Measurements from ENCODE around the gene MGLL. TPM values are rescaled to one million over a fixed set of nuclear protein-coding genes. Genes with fewer than 3 reads are reported as not detected.

MGLL gene
- total and polyA plus RNA-seq, 2 donors from 2014 or later = 74.2 to 250 TPM

GRCh38 chr3:127679534-127680145, 142.7 kb downstream of the MGLL start:
- Histone ChIP-seq H3K36me3 (ENCODE audit: control insufficient read depth in 2 of 3, insufficient read depth in 3 of 3, low read length in 3 of 3) (no peaks in the 10 kb centered on the region), H3K4me1 (ENCODE audit: control insufficient read depth in 2 of 3, insufficient read depth in 2 of 3, low read depth in 1 of 3, low read length in 3 of 3) (no peaks in the 10 kb centered on the region), H3K27me3 (ENCODE audit: control insufficient read depth, insufficient read depth, low read length) (no peaks in the 10 kb centered on the region), H3K4me3 (ENCODE audit: low read length in 3 of 3) (no peak overlapping the region), H3K9me3 (ENCODE audit: control insufficient read depth in 2 of 3, insufficient read depth in 1 of 3, low read length in 3 of 3) (no peaks in the 10 kb centered on the region), H3K9ac (ENCODE audit: low read length in 3 of 3) (no peak overlapping the region), H3K27ac (ENCODE audit: low read depth in 2 of 2, low read length in 2 of 2) (no peak overlapping the region)
- intact Hi-C loops (cut with DNase I) = no loop called here
- no peak for FAIRE-seq
- TF ChIP-seq CTCF (IDR thresholded peaks at IDR 0.05; ENCODE audit: borderline replicate concordance, extremely low read depth, insufficient read depth) = no peak
- peak in 2 of 5 donors; percentile 33 to 68 for DNase-seq

GRCh38 chr3:127678611-127679533, 143.4 kb downstream of the MGLL start:
- FAIRE-seq (no peak), DNase-seq (peak in 1 of 5 donors; percentile 62)
- peaks cover 0 to 3% (median under 1%) of the 10 kb centered on the region in 3 donors for H3K4me1 ChIP-seq (ENCODE audit: control insufficient read depth in 2 of 3, insufficient read depth in 2 of 3, low read depth in 1 of 3, low read length in 3 of 3)
- H3K9ac ChIP-seq (ENCODE audit: low read length in 3 of 3) = no peak overlapping the region
- intact Hi-C loops (cut with DNase I) = no loop called here
- no peaks in the 10 kb centered on the region for H3K36me3 ChIP-seq (ENCODE audit: control insufficient read depth in 2 of 3, insufficient read depth in 3 of 3, low read length in 3 of 3)
- TF ChIP-seq CTCF (IDR thresholded peaks at IDR 0.05; ENCODE audit: borderline replicate concordance, extremely low read depth, insufficient read depth) = no peak
- no peak overlapping the region for H3K27ac ChIP-seq (ENCODE audit: low read depth in 2 of 2, low read length in 2 of 2)
- no peak overlapping the region for H3K4me3 ChIP-seq (ENCODE audit: low read length in 3 of 3)
- H3K9me3 ChIP-seq (ENCODE audit: control insufficient read depth in 2 of 3, insufficient read depth in 1 of 3, low read length in 3 of 3) = no peaks in the 10 kb centered on the region
- no peaks in the 10 kb centered on the region for H3K27me3 ChIP-seq (ENCODE audit: control insufficient read depth, insufficient read depth, low read length)

- H3K36me3 ChIP-seq (ENCODE audit: control insufficient read depth in 2 of 3, insufficient read depth in 3 of 3, low read length in 3 of 3) = no peaks in the 10 kb centered on the region
- H3K4me3 ChIP-seq (ENCODE audit: low read length in 3 of 3) = no peak overlapping the region
- intact Hi-C loops (cut with DNase I) = no loop called here
- no peak for TF ChIP-seq CTCF (IDR thresholded peaks at IDR 0.05; ENCODE audit: borderline replicate concordance, extremely low read depth, insufficient read depth)
- H3K9me3 ChIP-seq (ENCODE audit: control insufficient read depth in 2 of 3, insufficient read depth in 1 of 3, low read length in 3 of 3) = no peaks in the 10 kb centered on the region
- H3K9ac ChIP-seq (ENCODE audit: low read length in 3 of 3) = no peak overlapping the region
- H3K4me1 ChIP-seq (ENCODE audit: control insufficient read depth in 2 of 3, insufficient read depth in 2 of 3, low read depth in 1 of 3, low read length in 3 of 3) = peaks cover 0 to 8% (median 5%) of the 10 kb centered on the region in 3 donors
- H3K27ac ChIP-seq (ENCODE audit: low read depth in 2 of 2, low read length in 2 of 2) = no peak overlapping the region
- DNase-seq (no peak), FAIRE-seq (no peak)
- H3K27me3 ChIP-seq (ENCODE audit: control insufficient read depth, insufficient read depth, low read length) = no peaks in the 10 kb centered on the region
Observed at GRCh38 chr3:127678315-127678599, 144.1 kb downstream of the MGLL start.

Data from kidney (tissue), 14 donors.